Ovary (tissue), 9 donors: ENCODE measurements around the gene WNK2. TPM values are rescaled to one million over a fixed set of nuclear protein-coding genes. Genes with fewer than 3 reads are reported as not detected.

ENCODE experiments used
- DNase-seq, 5 donors: peaks; one replicate each; pipeline ENCODE4 v3.0.0-alpha.2; 2019 to 2020
- H3K27ac ChIP-seq, 2 donors: fragments of 200-600 bp; one replicate each; pipeline versions ENCODE4 v1.5.1 to v1.8.0; 2019 to 2022
- H3K27me3 ChIP-seq: fragments of 200-600 bp; one replicate; pipeline ENCODE4 v1.8.0; 2022
- H3K36me3 ChIP-seq: fragments of 200-600 bp; sonication (generic); one replicate; pipeline ENCODE4 v1.5.1; 2019
- H3K4me1 ChIP-seq: one replicate; pipeline ENCODE4 v1.8.1; 2013; ENCODE audit warnings: mild to moderate bottlenecking, moderate library complexity; ENCODE audit not compliant: insufficient read depth
- H3K4me3 ChIP-seq: fragments of 200-600 bp; sonication (generic); one replicate; pipeline ENCODE4 v1.5.1; 2017
- H3K9me3 ChIP-seq, 2 donors: fragments of 200-600 bp in 1 of 2; sonication (generic) in 1 of 2; one replicate each; pipeline versions ENCODE4 v1.5.1 to v1.8.1; 2013 to 2019; ENCODE audit warnings: mild to moderate bottlenecking in 1 of 2, moderate library complexity in 1 of 2
- EP300 ChIP-seq: sonication (generic); formaldehyde crosslinking; IDR thresholded peaks from one replicate; pipeline ENCODE4 v1.6.1; 2017; ENCODE audit warnings: antibody characterized with exemption
- POLR2A ChIP-seq: fragments of 450-650 bp; IDR thresholded peaks from one replicate; pipeline ENCODE4 v1.6.1; 2017; ENCODE audit warnings: antibody characterized with exemption, mild to moderate bottlenecking, moderate library complexity
- WGBS, 3 donors: extraction: QIAGEN DNeasy Blood & Tissue Kit in 1 of 3; methylation state at CpG; one replicate each; pipeline versions ENCODE4 v1.1.5 to v1.1.7; 2013 to 2017; 5-methylcytosine and 5-hydroxymethylcytosine counted together
- intact Hi-C, 4 donors: fragments of 100-400 bp; cut with DNase I; formaldehyde crosslinking; loops; one replicate each; pipeline versions ENCODE4 v1.11.0 to v1.15.1; 2022 to 2023
- polyA plus RNA-seq, 2 donors: library from polyadenylated mRNA; stranded (reverse); fragments of 200-250 nt in 1 of 2; fragments of 350-450 nt in 1 of 2; fragmentation: Illumina TruSeq in 1 of 2; extraction: RNeasy Lipid Tissue Mini Kit (QIAGEN cat#74804) in 1 of 2; gene quantifications; one replicate each; pipeline ENCODE4 v1.2.3, GENCODE V29; 2013 to 2014
- total RNA-seq, 7 donors: library from RNA; depleted of rRNA in 2 of 7; stranded (reverse); fragments of >200 nt in 2 of 7; fragmentation: NEBNext Ultra II Directional in 3 of 7; extraction: Animal tissue kit (Norgen Biotek cat#: 25700) in 3 of 7; gene quantifications; one replicate each; pipeline versions ENCODE4 v1.1.0 to v1.2.4, GENCODE V29; 2016 to 2023
- TF ChIP-seq, protein P1 (sequence below), 3 donors: fragments of 450-650 bp in 2 of 3; fragments of 200-600 bp in 1 of 3; IDR thresholded peaks; one replicate each; pipeline versions ENCODE4 v1.5.1 to v1.8.0; 2016 to 2022; ENCODE audit warnings: antibody characterized with exemption in 3 of 3, mild to moderate bottlenecking in 1 of 3
- donor health status: DM: no; HTN: no; CAD: no; lungs with moderate emphysema.
- donor health status: DM: no; HTN: no; CAD: no.
- donor health status: Bipolar disorder and iron deficiency.
- donor health status: DM: yes; HTN: yes; CAD: no.
- donor health status: DM: no; HTN: no; CAD: no.
- donor health status: DM: yes; HTN: yes; CAD: no.

The WNK2 gene
- total and polyA plus RNA-seq, 9 donors: 0.53 to 24.7 (median 4.4) TPM

DNA sequence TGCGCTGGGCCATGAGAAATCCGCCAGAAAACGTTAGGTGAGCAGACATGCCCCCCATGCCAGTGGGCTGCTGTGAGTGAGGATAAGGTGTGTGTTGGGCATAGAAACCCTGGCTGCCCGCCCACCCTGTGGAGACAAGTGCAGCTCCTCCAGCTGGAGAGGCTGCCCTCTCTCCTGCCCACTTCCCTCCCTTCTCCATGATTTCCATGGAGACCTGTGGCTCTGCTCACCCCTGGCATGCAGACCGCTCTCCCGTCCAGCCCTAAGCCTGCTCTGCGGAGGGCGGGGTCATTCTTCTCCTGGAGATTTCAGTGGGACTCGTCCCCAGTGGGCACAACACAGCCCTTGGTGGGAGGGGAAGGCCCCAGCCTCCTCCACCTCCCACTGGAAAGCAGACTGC, 134.5 kb downstream of the WNK2 start:
- WGBS, 3 donors: 84 to 89% (median 88%) methylated on average over 9 of the region's 9 CpGs
- Histone ChIP-seq H3K36me3 (no peaks in the 10 kb centered on the region), H3K4me1 (no peaks in the 10 kb centered on the region), H3K4me3 (no peak overlapping the region), H3K9me3 (no peaks in the 10 kb centered on the region), H3K27me3 (no peaks in the 10 kb centered on the region), H3K27ac (no peak overlapping the region)
- intact Hi-C loops: no loop called here
- TF ChIP-seq POLR2A (no peak), EP300 (no peak)
- TF ChIP-seq, protein P1, sequence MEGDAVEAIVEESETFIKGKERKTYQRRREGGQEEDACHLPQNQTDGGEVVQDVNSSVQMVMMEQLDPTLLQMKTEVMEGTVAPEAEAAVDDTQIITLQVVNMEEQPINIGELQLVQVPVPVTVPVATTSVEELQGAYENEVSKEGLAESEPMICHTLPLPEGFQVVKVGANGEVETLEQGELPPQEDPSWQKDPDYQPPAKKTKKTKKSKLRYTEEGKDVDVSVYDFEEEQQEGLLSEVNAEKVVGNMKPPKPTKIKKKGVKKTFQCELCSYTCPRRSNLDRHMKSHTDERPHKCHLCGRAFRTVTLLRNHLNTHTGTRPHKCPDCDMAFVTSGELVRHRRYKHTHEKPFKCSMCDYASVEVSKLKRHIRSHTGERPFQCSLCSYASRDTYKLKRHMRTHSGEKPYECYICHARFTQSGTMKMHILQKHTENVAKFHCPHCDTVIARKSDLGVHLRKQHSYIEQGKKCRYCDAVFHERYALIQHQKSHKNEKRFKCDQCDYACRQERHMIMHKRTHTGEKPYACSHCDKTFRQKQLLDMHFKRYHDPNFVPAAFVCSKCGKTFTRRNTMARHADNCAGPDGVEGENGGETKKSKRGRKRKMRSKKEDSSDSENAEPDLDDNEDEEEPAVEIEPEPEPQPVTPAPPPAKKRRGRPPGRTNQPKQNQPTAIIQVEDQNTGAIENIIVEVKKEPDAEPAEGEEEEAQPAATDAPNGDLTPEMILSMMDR (IDR thresholded peaks at IDR 0.05): no peak
- no peak for DNase-seq

DNA sequence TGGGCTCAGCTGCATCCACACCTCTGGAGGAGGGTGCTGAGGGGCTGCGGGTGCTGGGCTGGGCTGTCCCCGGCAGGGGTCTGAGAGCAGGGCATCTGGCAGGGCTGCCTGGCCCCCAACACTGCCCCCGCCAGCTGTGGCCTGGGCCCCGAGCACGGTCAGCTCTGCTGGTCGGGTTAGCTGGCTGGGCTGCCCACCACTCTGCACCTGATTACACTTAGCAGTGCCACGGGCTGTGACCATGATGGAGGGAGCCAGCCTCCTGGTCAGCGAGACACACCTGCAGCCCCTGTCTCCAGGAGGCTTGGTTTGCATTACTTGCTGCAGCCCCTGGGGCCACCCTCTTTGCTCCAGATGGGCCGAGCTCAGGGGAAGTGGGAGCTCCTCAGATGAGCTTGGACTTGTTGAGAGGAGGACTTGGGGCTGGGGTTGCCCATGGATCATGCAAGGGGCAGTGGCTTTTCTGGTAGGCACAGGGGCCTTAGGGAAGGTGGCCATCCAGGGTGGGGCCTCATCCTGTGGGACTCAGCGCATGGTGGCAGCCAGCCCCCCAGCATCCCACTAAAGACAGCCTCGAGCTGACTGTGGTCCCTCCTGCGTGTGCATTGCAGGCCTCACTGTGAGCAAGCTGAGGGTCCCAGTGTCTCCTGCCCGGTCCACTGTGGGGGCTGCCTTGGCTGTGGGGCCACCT, 135.5 kb downstream of the WNK2 start:
- no peaks in the 10 kb centered on the region for H3K9me3 ChIP-seq
- H3K36me3 ChIP-seq: no peaks in the 10 kb centered on the region
- 85 to 93% (median 91%) methylated on average over 12 to 13 of the region's 13 CpGs for whole genome bisulfite sequencing, 3 donors
- intact Hi-C loops: no loop called here
- H3K27me3 ChIP-seq: no peaks in the 10 kb centered on the region
- H3K27ac ChIP-seq: no peak overlapping the region
- no peak for DNase-seq
- TF ChIP-seq POLR2A: no peak
- TF ChIP-seq EP300: no peak
- TF ChIP-seq, protein P1 (IDR thresholded peaks at IDR 0.05): no peak
- no peak overlapping the region for H3K4me3 ChIP-seq
- H3K4me1 ChIP-seq: no peaks in the 10 kb centered on the region

DNA sequence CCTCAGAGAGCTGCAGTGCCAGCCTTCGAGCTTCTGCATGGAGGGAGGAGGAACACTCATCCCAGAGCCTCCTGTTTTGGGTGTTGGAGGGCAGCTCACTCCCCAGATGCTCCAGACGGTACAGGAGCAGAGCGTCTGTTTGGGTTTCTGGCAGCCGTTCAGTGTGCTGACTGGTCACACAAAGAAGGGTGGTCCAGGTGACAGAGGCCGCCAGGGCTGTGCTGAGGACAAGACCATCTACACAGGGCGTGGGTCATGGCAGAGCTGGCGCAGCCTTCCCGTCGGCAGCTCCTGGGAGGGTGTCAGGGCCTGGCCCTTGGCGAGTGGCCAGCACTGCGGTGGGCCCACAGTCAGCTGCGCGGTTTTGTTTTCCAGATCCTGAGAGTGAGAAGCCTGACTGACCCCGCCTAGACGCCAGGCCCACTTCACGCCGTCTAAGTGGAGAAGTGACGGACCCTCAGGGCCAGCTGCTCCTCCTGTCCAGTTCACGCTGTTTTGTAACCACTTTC, 136.1 kb downstream of the WNK2 start:
- Histone ChIP-seq H3K36me3 (no peaks in the 10 kb centered on the region), H3K9me3 (no peaks in the 10 kb centered on the region), H3K4me3 (no peak overlapping the region), H3K27me3 (no peaks in the 10 kb centered on the region), H3K27ac (no peak overlapping the region), H3K4me1 (no peaks in the 10 kb centered on the region)
- DNase-seq: no peak
- no peak for TF ChIP-seq POLR2A
- TF ChIP-seq EP300: no peak
- TF ChIP-seq, protein P1 (IDR thresholded peaks at IDR 0.05): no peak
- WGBS, 3 donors: 44 to 74% (median 52%) methylated on average over 18 to 19 of the region's 19 CpGs
- intact Hi-C loops: no loop called here

DNA sequence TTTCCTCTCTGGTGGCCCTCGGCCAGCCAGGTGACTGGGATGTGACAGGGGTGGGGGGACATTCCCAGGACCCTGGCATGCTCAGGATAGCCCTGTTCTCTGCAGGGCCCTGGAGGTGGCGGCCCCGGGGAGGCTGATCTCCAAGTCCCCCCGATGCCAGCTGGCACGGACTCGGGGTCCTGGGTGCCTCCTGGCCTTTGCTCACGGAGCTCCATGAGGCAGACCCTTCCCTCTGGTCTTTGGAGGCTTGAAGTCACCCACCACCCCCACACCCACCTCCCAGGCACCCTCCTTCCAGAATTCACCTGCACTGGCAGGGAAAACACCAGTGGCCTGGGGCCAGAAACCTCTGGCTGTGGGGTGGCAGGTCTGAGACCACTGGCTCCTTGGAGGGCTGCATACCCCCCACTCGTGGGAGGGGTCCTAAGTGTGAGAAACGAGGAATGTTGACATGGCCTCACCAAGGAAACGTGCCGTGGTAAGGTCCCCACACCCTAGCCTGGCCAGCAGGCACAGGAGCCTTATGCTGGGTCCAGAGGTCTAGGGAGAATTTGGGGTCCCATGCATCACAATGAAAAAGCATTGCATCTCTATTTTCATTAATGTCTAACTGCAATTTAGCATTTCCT, 136.8 kb downstream of the WNK2 start:
- 78 to 80% (median 79%) methylated on average over 11 of the region's 11 CpGs for WGBS, 3 donors
- no peaks in the 10 kb centered on the region for H3K27me3 ChIP-seq
- DNase-seq: no peak
- no peaks in the 10 kb centered on the region for H3K4me1 ChIP-seq
- H3K27ac ChIP-seq: no peak overlapping the region
- TF ChIP-seq POLR2A (no peak), EP300 (no peak)
- TF ChIP-seq, protein P1 (IDR thresholded peaks at IDR 0.05): no peak
- H3K36me3 ChIP-seq: no peaks in the 10 kb centered on the region
- H3K9me3 ChIP-seq: no peaks in the 10 kb centered on the region
- H3K4me3 ChIP-seq: no peak overlapping the region
- intact Hi-C loops: no loop called here
